GM06990 (cell line): ENCODE measurements around the gene ACD.

Source experiments
- DNase-seq: peaks from one replicate; pipeline ENCODE4 v3.0.0-alpha.2; 2011; ENCODE audit not compliant: insufficient read length; ENCODE audit errors: extremely low read depth
- H3K27me3 ChIP-seq: replicated peaks from 2 replicates; pipeline ENCODE4 v1.6.0; 2011; ENCODE audit warnings: low read length; ENCODE audit not compliant: control insufficient read depth, insufficient read depth
- H3K36me3 ChIP-seq: 2 replicates; pipeline ENCODE4 v1.5.1; 2011; ENCODE audit warnings: low read length; ENCODE audit not compliant: control insufficient read depth, insufficient read depth
- H3K4me3 ChIP-seq: replicated peaks from 2 replicates; pipeline ENCODE4 v1.5.1; 2011; ENCODE audit warnings: low read depth, mild to moderate bottlenecking, control low read depth, low read length
- CTCF ChIP-seq: IDR thresholded peaks from 2 replicates; pipeline ENCODE4 v1.5.1; 2011; ENCODE audit warnings: low read length, control low read depth, mild to moderate bottlenecking, inconsistent platforms; ENCODE audit not compliant: insufficient read depth, poor library complexity, severe bottlenecking

Gene ACD

GRCh38 chr16:67704110-67704509 is 44.0 kb upstream of the ACD start:
- Histone ChIP-seq H3K36me3 (no peaks in the 10 kb centered on the region), H3K27me3 (no peaks in the 10 kb centered on the region), H3K4me3 (no peak overlapping the region)
- TF ChIP-seq CTCF: no peak
- DNase-seq: no peak

- H3K36me3 ChIP-seq: no peaks in the 10 kb centered on the region
- TF ChIP-seq CTCF: no peak
- H3K4me3 ChIP-seq: no peak overlapping the region
- no peaks in the 10 kb centered on the region for H3K27me3 ChIP-seq
- no peak for DNase-seq
These were observed 43.6 kb upstream of the ACD start for GRCh38 chr16:67703626-67704025.

GRCh38 chr16:67702130-67702529 is 42.1 kb upstream of the ACD start:
- H3K4me3 ChIP-seq: no peak overlapping the region
- DNase-seq: no peak
- H3K36me3 ChIP-seq: no peaks in the 10 kb centered on the region
- H3K27me3 ChIP-seq: no peaks in the 10 kb centered on the region
- no peak for TF ChIP-seq CTCF

- Histone ChIP-seq H3K36me3 (no peaks in the 10 kb centered on the region), H3K27me3 (no peaks in the 10 kb centered on the region), H3K4me3 (no peak overlapping the region)
- DNase-seq: no peak
- no peak for TF ChIP-seq CTCF
These were observed 41.4 kb upstream of the ACD start for GRCh38 chr16:67701420-67701819.

- Histone ChIP-seq H3K36me3 (no peaks in the 10 kb centered on the region), H3K4me3 (no peak overlapping the region), H3K27me3 (no peaks in the 10 kb centered on the region)
- no peak for TF ChIP-seq CTCF
- no peak for DNase-seq
These were observed 39.2 kb upstream of the ACD start for GRCh38 chr16:67699265-67699664.
